ENCODE data around the gene MACIR.

GRCh38 chr5:103280967-103281366 is 22.4 kb downstream of the MACIR start:
- TF ChIP-seq, protein P1, sequence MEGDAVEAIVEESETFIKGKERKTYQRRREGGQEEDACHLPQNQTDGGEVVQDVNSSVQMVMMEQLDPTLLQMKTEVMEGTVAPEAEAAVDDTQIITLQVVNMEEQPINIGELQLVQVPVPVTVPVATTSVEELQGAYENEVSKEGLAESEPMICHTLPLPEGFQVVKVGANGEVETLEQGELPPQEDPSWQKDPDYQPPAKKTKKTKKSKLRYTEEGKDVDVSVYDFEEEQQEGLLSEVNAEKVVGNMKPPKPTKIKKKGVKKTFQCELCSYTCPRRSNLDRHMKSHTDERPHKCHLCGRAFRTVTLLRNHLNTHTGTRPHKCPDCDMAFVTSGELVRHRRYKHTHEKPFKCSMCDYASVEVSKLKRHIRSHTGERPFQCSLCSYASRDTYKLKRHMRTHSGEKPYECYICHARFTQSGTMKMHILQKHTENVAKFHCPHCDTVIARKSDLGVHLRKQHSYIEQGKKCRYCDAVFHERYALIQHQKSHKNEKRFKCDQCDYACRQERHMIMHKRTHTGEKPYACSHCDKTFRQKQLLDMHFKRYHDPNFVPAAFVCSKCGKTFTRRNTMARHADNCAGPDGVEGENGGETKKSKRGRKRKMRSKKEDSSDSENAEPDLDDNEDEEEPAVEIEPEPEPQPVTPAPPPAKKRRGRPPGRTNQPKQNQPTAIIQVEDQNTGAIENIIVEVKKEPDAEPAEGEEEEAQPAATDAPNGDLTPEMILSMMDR (IDR thresholded peaks at IDR 0.05): no peak
- no peak for TF ChIP-seq EP300 (IDR thresholded peaks at IDR 0.05; ENCODE audit: low read depth)
